Spleen (tissue), 7 donors: ENCODE measurements around the gene AHRR.

Source experiments
- CTCF ChIP-seq, 11 experiments: fragments of 200-600 bp in 7 of 11; fragments of 450-650 bp in 4 of 11; sonication (generic) in 4 of 11; IDR thresholded peaks in 8 of 11; conservative IDR thresholded peaks in 3 of 11; 1 replicate in 7 of 11; 2 replicates in 4 of 11; pipeline versions ENCODE4 v1.4.0 to v1.8.0; 2016 to 2021; ENCODE audit warnings: antibody characterized with exemption in 11 of 11, inconsistent platforms in 4 of 11, mild to moderate bottlenecking in 1 of 11
- POLR2A ChIP-seq, 3 donors: fragments of 450-650 bp; IDR thresholded peaks; one replicate each; pipeline ENCODE4 v1.5.1; 2017; ENCODE audit warnings: antibody characterized with exemption in 3 of 3, mild to moderate bottlenecking in 1 of 3
- POLR2AphosphoS5 ChIP-seq, 3 donors: sonication (generic); formaldehyde crosslinking; IDR thresholded peaks; one replicate each; pipeline ENCODE4 v1.5.1; 2017; ENCODE audit warnings: antibody characterized with exemption in 3 of 3
- donor health status: DM: no; HTN: no; CAD: no; lungs with moderate emphysema.
- donor health status: DM: no; HTN: no; CAD: no.
- donor health status: DM: no; HTN: no; CAD: no.

GRCh38 chr5:377326-377981 lies 55.9 kb downstream of the AHRR start:
- TF ChIP-seq CTCF (IDR thresholded peaks at IDR 0.05 in 8 of 11, conservative IDR thresholded peaks at IDR 0.05 in 3 of 11), result no peak
- no peak for TF ChIP-seq POLR2AphosphoS5 (IDR thresholded peaks at IDR 0.05)
- no peak for TF ChIP-seq POLR2A (IDR thresholded peaks at IDR 0.05)
